Stimulated activated CD4-positive, alpha-beta T cell treated with anti-CD3 and anti-CD28 coated beads, Interleukin-1b, Interleukin-23, amount 100 ng/mL, for 24 hours (primary cell): Measurements from ENCODE around the gene SAMM50.
A peak's percentile ranks its signal among the peaks of the same experiment; 100 is the strongest.

Experiments
- DNase-seq, 4 experiments: peaks; one replicate each; pipeline ENCODE4 v3.0.0-alpha.2; 2020; ENCODE audit warnings: low read depth in 4 of 4, low spot score in 1 of 4

The SAMM50 gene

GRCh38 chr22:44026630-44027511, 71.6 kb downstream of the SAMM50 start:
- DNase-seq: peak in 2 of 4 experiments; percentile 14 to 52

- DNase-seq: no peak
Observed at GRCh38 chr22:44028091-44028490, 72.8 kb downstream of the SAMM50 start.

GRCh38 chr22:44029069-44029468, 73.8 kb downstream of the SAMM50 start:
- no peak for DNase-seq

DNA sequence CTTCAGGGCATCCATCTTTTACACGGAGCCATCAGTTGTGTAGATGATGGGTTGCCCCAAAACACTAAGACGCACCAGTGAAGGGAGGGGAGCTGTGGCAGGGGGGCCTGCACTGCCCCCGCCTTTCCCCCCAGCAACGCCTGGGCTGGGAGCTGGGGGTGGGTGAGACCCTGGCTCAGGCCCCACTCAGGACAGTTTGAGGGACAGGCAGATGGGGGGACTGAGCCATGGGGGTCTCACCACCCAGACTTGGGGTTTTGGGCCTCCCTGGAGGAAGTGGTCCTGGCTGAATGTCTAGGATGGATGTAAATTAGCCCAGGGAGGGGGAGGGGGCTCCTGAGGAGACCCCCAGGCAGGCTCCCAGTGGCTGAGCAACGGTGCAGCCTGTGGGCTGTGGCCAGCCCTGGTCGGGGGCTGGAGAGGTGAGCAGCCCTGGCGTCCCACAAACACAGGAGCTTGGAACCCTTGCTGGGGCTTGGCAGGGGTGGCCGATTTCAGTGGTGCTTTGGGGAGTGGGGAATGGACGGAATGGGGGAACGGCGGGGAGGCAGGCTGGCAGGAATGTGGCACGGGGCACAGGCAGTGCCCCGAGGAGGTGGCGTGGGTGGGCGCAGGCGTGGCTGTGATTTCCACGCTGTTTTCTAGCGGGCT, 74.9 kb downstream of the SAMM50 start:
- DNase-seq: no peak

DNA sequence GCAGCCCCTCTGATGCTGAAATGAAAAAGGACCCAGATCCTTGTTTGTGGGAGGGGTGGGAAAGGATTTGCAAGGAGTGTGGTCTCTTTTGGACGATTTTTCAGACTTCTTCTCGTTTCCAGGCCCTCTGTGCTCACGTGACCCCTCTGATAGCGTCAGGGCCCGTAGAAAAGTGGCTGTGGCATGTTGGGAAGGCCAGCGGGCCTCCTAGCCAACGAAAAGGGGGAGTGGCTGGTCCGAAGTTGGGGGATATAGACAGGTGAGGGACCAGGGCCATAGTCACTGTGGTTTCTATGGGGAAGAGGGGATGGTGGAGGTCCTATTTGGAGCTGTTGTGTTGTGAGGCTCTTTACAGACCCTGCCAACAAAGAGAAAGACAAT, 75.5 kb downstream of the SAMM50 start:
- no peak for DNase-seq

- DNase-seq: no peak
Observed at GRCh38 chr22:44031158-44031952, 76.1 kb downstream of the SAMM50 start.

DNA sequence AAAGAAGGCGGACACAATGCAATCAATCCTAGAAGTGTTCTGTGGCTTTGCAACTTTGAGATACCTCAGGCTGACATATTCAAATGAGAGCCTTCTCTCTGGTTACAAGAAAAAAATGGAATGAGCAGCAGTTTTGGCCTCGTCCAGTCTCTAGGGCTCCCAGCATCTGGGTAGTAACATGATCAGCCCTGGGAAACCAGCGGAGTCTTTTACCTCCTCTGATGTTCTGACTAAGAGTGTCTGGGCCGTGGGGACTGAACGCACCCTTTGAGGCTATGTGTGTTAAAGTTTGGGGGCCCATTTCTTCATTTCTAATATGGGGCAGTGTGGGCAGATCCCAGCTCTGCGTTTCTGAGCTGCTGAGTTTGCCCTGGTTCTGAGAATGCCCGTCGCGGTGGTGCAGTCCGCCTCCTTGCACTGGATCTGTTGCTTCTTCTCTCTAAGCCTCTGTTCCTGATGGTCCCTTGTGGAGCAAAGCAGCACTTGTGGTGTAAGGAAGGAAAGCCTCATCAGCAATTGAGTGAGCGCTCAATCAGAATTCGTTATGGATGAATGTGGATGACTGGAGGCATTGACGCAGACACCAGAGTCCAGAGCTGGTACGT, 77.0 kb downstream of the SAMM50 start:
- DNase-seq: no peak

GRCh38 chr22:44033287-44033686, 78.0 kb downstream of the SAMM50 start:
- no peak for DNase-seq

DNA sequence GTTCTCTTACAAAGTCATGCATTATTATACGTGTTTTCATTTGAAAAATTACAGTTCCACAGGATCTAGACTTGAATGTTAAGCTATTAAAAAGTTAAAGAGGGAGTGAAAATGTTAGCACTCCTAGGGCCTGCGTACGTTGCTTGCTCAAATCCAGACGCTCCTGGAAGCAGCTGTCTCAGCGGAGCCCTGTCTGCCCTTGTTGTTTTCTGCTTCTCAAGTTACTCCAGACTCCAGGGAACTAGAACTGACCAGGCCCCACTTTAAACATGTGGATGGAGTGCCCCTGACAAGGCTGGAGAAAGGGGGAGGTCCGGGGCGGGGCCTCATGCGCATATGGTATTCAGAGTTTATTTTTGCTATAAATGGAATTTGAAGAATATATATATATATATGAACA, 78.5 kb downstream of the SAMM50 start:
- DNase-seq: no peak

- DNase-seq: no peak
Observed at GRCh38 chr22:44037519-44038375, 82.5 kb downstream of the SAMM50 start.

GRCh38 chr22:44039566-44040171, 84.4 kb downstream of the SAMM50 start:
- DNase-seq: no peak

DNA sequence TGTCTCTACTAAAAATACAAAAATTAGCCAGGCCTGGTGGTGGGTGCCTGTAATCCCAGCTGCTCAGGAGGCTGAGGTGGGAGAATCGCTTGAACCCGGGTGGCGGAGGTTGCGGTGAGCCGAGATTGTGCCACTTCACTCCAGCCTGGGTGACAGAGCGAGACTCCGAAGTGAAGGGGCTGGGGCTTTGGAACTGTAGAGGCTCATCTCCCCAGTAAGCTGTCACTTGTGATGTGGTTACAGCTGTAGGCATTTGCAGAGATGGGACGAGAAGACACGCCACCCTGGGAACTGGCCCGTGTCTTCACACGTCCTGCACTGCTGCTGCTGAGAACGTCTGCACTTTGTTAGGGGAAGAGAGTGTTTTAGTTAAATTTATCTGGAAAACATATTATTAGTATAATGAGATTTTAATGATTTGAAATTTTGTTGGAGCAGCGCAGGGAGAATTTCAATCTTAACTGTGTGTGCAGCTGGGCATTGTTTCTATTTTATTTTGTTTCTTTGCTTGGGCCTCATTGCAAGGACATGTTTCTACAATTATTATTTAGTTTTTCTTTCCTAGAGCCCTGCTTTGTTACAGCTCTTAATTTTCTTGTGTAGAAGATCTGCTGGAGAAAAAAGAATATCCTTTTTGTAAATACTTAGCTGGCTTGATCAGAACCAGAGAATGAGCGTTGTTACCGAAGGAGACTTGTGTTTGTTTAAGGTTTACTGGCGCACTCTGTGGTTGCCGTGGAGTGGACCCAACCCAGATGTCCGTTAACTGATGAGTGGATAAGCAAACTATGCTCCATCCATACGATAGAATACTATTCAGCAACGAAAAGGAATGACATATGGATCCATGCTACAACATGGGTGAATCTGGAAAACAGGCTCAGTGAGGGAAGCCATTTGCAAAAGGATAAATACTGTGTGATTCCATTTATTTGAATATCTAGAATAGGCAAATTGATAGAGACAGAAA, 87.3 kb downstream of the SAMM50 start:
- no peak for DNase-seq

DNA sequence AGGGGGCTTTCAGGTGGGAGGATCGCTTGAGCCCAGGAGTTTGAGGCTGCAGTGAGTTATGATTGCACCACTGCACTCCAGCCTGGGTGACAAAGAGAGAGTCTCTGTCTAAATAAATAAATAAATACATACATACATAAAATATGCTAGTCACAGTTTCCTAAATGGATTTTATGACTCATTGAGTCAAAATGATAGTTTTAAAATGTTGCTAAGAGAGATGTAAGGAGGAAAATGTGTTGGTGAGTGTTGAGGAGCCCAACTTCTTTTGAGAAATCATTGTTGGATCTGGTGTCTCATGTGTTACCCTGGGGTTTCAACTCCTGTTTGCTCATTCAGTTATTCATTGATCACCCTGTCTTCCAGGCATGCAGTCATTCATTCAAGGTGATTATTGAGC, 89.9 kb downstream of the SAMM50 start:
- DNase-seq: no peak
